Upper lobe of left lung (tissue), 6 donors: ENCODE measurements around the gene PAH. TPM values are rescaled to one million over a fixed set of nuclear protein-coding genes. Genes with fewer than 3 reads are reported as not detected.

Experiments used
- ATAC-seq, 2 donors: fragments of 200-7000 bp; cut with Tn5 transposase; one replicate each; pipeline ENCODE4 v1.9.1; 2022; ENCODE audit warnings: mild to moderate bottlenecking in 2 of 2, moderate library complexity in 2 of 2; ENCODE audit not compliant: low FRiP score in 2 of 2
- DNase-seq, 2 donors: peaks; one replicate each; pipeline ENCODE4 v3.0.0-alpha.2; 2019 to 2020
- H3K27ac ChIP-seq, 4 donors: fragments of 200-600 bp; sonication (generic); one replicate each; pipeline ENCODE4 v1.5.1; 2016 to 2019
- H3K27me3 ChIP-seq, 4 donors: fragments of 200-600 bp; sonication (generic); one replicate each; pipeline ENCODE4 v1.5.1; 2017 to 2019
- H3K36me3 ChIP-seq, 4 donors: fragments of 200-600 bp; sonication (generic); one replicate each; pipeline ENCODE4 v1.5.1; 2016 to 2019
- H3K4me1 ChIP-seq, 4 donors: fragments of 200-600 bp; sonication (generic); one replicate each; pipeline ENCODE4 v1.5.1; 2018 to 2019
- H3K4me3 ChIP-seq, 4 donors: fragments of 200-600 bp; sonication (generic); one replicate each; pipeline ENCODE4 v1.5.1; 2017 to 2019; ENCODE audit warnings: mild to moderate bottlenecking in 2 of 4, moderate library complexity in 1 of 4
- H3K9me3 ChIP-seq, 4 donors: fragments of 200-600 bp; sonication (generic); one replicate each; pipeline ENCODE4 v1.5.1; 2018 to 2019
- CTCF ChIP-seq, 6 experiments: fragments of 450-650 bp in 4 of 6; fragments of 200-600 bp in 2 of 6; sonication (generic) in 2 of 6; IDR thresholded peaks; one replicate each; pipeline ENCODE4 v1.5.1; 2016 to 2019; ENCODE audit warnings: antibody characterized with exemption in 6 of 6
- EP300 ChIP-seq, 4 donors: sonication (generic); formaldehyde crosslinking; IDR thresholded peaks; one replicate each; pipeline ENCODE4 v1.5.1; 2017; ENCODE audit warnings: antibody characterized with exemption in 4 of 4, control low read depth in 2 of 4
- POLR2A ChIP-seq, 4 donors: fragments of 450-650 bp; IDR thresholded peaks; one replicate each; pipeline ENCODE4 v1.5.1; 2016 to 2017; ENCODE audit warnings: antibody characterized with exemption in 4 of 4, mild to moderate bottlenecking in 2 of 4
- POLR2AphosphoS5 ChIP-seq, 2 donors: sonication (generic); formaldehyde crosslinking; IDR thresholded peaks; one replicate each; pipeline ENCODE4 v1.5.1; 2017; ENCODE audit warnings: antibody characterized with exemption in 2 of 2
- WGBS, 2 donors: methylation state at CpG; one replicate each; pipeline ENCODE4 v1.1.5; 2017 to 2018; 5-methylcytosine and 5-hydroxymethylcytosine counted together
- total RNA-seq, 6 donors: library from RNA; depleted of rRNA in 4 of 6; stranded (reverse); fragments of >200 nt in 4 of 6; gene quantifications; one replicate each; pipeline versions ENCODE4 v1.1.0 to v1.2.1, GENCODE V29; 2016 to 2021
- donor health status: DM: no; HTN: no; CAD: no; lungs with moderate emphysema.
- donor health status: DM: no; HTN: yes; CAD: no; lungs with severe emphysema.

PAH gene
- total RNA-seq, 6 donors from 2014 or later, result 0.89 to 1.2 TPM; not detected in 4

- no peak for DNase-seq
- WGBS, 2 donors, result 49 to 53% methylated on average over 4 of the region's 4 CpGs
- Histone ChIP-seq H3K36me3 (no peaks in the 10 kb centered on the region), H3K4me1 (peaks cover 0 to 15% (median 1%) of the 10 kb centered on the region in 4 donors), H3K4me3 (no peak overlapping the region), H3K27me3 (peaks cover 0 to 27% (median 4%) of the 10 kb centered on the region in 4 donors), H3K27ac (no peak overlapping the region), H3K9me3 (peaks cover 0 to 3% (median 0%) of the 10 kb centered on the region in 4 donors)
- no peak for ATAC-seq
- TF ChIP-seq CTCF (IDR thresholded peaks at IDR 0.05) (no peak), POLR2A (IDR thresholded peaks at IDR 0.05) (no peak), EP300 (IDR thresholded peaks at IDR 0.05) (no peak), POLR2AphosphoS5 (IDR thresholded peaks at IDR 0.05) (no peak)
These were observed 46.8 kb upstream of the PAH start for GRCh38 chr12:102963796-102964195.

GRCh38 chr12:102962986-102963385 lies 45.9 kb upstream of the PAH start:
- ATAC-seq (no peak), DNase-seq (no peak)
- H3K9me3 ChIP-seq, result peaks cover 0 to 3% (median 0%) of the 10 kb centered on the region in 4 donors
- H3K27me3 ChIP-seq, result peaks cover 0 to 36% (median 7%) of the 10 kb centered on the region in 4 donors
- H3K27ac ChIP-seq, result no peak overlapping the region
- H3K4me1 ChIP-seq, result peaks cover 7 to 23% (median 9%) of the 10 kb centered on the region in 4 donors
- H3K36me3 ChIP-seq, result no peaks in the 10 kb centered on the region
- H3K4me3 ChIP-seq, result no peak overlapping the region
- WGBS, 2 donors, result 8 to 9% methylated on average over 3 of the region's 3 CpGs
- TF ChIP-seq EP300 (IDR thresholded peaks at IDR 0.05) (no peak), CTCF (IDR thresholded peaks at IDR 0.05) (no peak), POLR2A (IDR thresholded peaks at IDR 0.05) (no peak), POLR2AphosphoS5 (IDR thresholded peaks at IDR 0.05) (no peak)

GRCh38 chr12:102962532-102962931 lies 45.5 kb upstream of the PAH start:
- Histone ChIP-seq H3K4me1 (peaks cover 12 to 28% (median 13%) of the 10 kb centered on the region in 4 donors), H3K9me3 (peaks cover 0 to 3% (median 0%) of the 10 kb centered on the region in 4 donors), H3K27ac (no peak overlapping the region), H3K27me3 (peaks cover 0 to 37% (median 9%) of the 10 kb centered on the region in 4 donors), H3K36me3 (no peaks in the 10 kb centered on the region), H3K4me3 (no peak overlapping the region)
- WGBS, 2 donors, result 3 to 7% methylated on average over 11 of the region's 11 CpGs
- DNase-seq, result no peak
- TF ChIP-seq EP300 (IDR thresholded peaks at IDR 0.05) (no peak), POLR2A (IDR thresholded peaks at IDR 0.05) (no peak), POLR2AphosphoS5 (IDR thresholded peaks at IDR 0.05) (no peak), CTCF (IDR thresholded peaks at IDR 0.05) (no peak)
- ATAC-seq, result no peak

- peaks cover 0 to 3% (median 0%) of the 10 kb centered on the region in 4 donors for H3K9me3 ChIP-seq
- TF ChIP-seq POLR2A (IDR thresholded peaks at IDR 0.05) (no peak), CTCF (IDR thresholded peaks at IDR 0.05) (no peak), EP300 (IDR thresholded peaks at IDR 0.05) (no peak), POLR2AphosphoS5 (IDR thresholded peaks at IDR 0.05) (no peak)
- H3K36me3 ChIP-seq, result no peaks in the 10 kb centered on the region
- DNase-seq, result no peak
- peaks cover 15 to 38% (median 21%) of the 10 kb centered on the region in 4 donors for H3K4me1 ChIP-seq
- no peak for ATAC-seq
- no peak overlapping the region for H3K4me3 ChIP-seq
- peaks cover 0 to 43% (median 14%) of the 10 kb centered on the region in 4 donors for H3K27me3 ChIP-seq
- WGBS, 2 donors, result 10 to 12% methylated on average over 8 of the region's 8 CpGs
- no peak overlapping the region for H3K27ac ChIP-seq
These were observed 44.4 kb upstream of the PAH start for GRCh38 chr12:102961466-102961855.
